ENCODE measurements around the gene TNKS2.
"Not testable (repeated sequence)": the region's sequence is repeated elsewhere in the genome, so short reads cannot be mapped to it uniquely, and the experiment has no call there.

Gene TNKS2

GRCh38 chr10:91800756-91801155, 2.5 kb downstream of the TNKS2 start:
- no peak for DNase-seq (ENCODE audit: low read depth)
- H3K4me3 ChIP-seq (ENCODE audit: low read depth, low read length), result no peak overlapping the region
- no peak for TF ChIP-seq CTCF (IDR thresholded peaks at IDR 0.05; ENCODE audit: insufficient read depth, low read depth, low read length, missing control alignments)

GRCh38 chr10:91803386-91804125, 5.3 kb downstream of the TNKS2 start:
- no peak for TF ChIP-seq CTCF (IDR thresholded peaks at IDR 0.05; ENCODE audit: insufficient read depth, low read depth, low read length, missing control alignments)
- no peak for DNase-seq (ENCODE audit: low read depth)
- H3K4me3 ChIP-seq (ENCODE audit: low read depth, low read length), result no peak overlapping the region

GRCh38 chr10:91804126-91804510, 5.9 kb downstream of the TNKS2 start:
- no peak for DNase-seq (ENCODE audit: low read depth)
- no peak overlapping the region for H3K4me3 ChIP-seq (ENCODE audit: low read depth, low read length)
- TF ChIP-seq CTCF (IDR thresholded peaks at IDR 0.05; ENCODE audit: insufficient read depth, low read depth, low read length, missing control alignments), result no peak

GRCh38 chr10:91805110-91805838, 7.0 kb downstream of the TNKS2 start:
- no peak overlapping the region for H3K4me3 ChIP-seq (ENCODE audit: low read depth, low read length)
- TF ChIP-seq CTCF (IDR thresholded peaks at IDR 0.05; ENCODE audit: insufficient read depth, low read depth, low read length, missing control alignments), result no peak
- DNase-seq (ENCODE audit: low read depth), result no peak

- not testable (repeated sequence) for DNase-seq (ENCODE audit: low read depth); H3K4me3 ChIP-seq (ENCODE audit: low read depth, low read length)
Measured at GRCh38 chr10:91807264-91807663, 9.0 kb downstream of the TNKS2 start.

GRCh38 chr10:91813251-91813650, 15.0 kb downstream of the TNKS2 start:
- TF ChIP-seq CTCF (IDR thresholded peaks at IDR 0.05; ENCODE audit: insufficient read depth, low read depth, low read length, missing control alignments), result no peak
- DNase-seq (ENCODE audit: low read depth), result no peak
- no peak overlapping the region for H3K4me3 ChIP-seq (ENCODE audit: low read depth, low read length)

- no peak for TF ChIP-seq CTCF (IDR thresholded peaks at IDR 0.05; ENCODE audit: insufficient read depth, low read depth, low read length, missing control alignments)
- DNase-seq (ENCODE audit: low read depth), result no peak
- H3K4me3 ChIP-seq (ENCODE audit: low read depth, low read length), result no peak overlapping the region
Measured at GRCh38 chr10:91816981-91817380, 18.8 kb downstream of the TNKS2 start.
